SK-N-SH treated with all-trans-retinoic acid at 6 μM for 48 hours (cell line): ENCODE data around the gene POLR1E.
"Not testable (repeated sequence)": the region's sequence is repeated elsewhere in the genome, so short reads cannot be mapped to it uniquely, and the experiment has no call there.

Experiments
- ATAC-seq: fragments of 200-7000 bp; cut with Tn5 transposase; 3 replicates; pipeline ENCODE4 v1.9.1; 2020; ENCODE audit warnings: mild to moderate bottlenecking, moderate library complexity
- ARNTL ChIP-seq: fragments of 450-650 bp; formaldehyde crosslinking; IDR thresholded peaks from 2 replicates; pipeline ENCODE4 v1.5.0; 2020; ENCODE audit warnings: low read depth, mild to moderate bottlenecking, moderate library complexity, borderline replicate concordance
- BACH2 ChIP-seq: fragments of 250-450 bp; sonication (Bioruptor Pico); IDR thresholded peaks from 2 replicates; pipeline ENCODE4 v1.9.0; 2021; ENCODE audit warnings: mild to moderate bottlenecking, borderline replicate concordance
- CSDC2 ChIP-seq: fragments of 250-450 bp; sonication (Bioruptor Pico); IDR thresholded peaks from 2 replicates; pipeline ENCODE4 v1.5.0; 2020; ENCODE audit warnings: mild to moderate bottlenecking, moderate library complexity
- ESRRG ChIP-seq: fragments of 250-450 bp; sonication (Bioruptor Pico); IDR thresholded peaks from 2 replicates; pipeline ENCODE4 v1.6.1; 2021; ENCODE audit warnings: mild to moderate bottlenecking
- OSR1 ChIP-seq: fragments of 250-450 bp; sonication (Bioruptor Pico); IDR thresholded peaks from 2 replicates; pipeline ENCODE4 v1.8.0; 2022; ENCODE audit warnings: moderate library complexity, mild to moderate bottlenecking, inconsistent platforms
- TCF4 ChIP-seq: fragments of 250-450 bp; sonication (Bioruptor Pico); IDR thresholded peaks from 2 replicates; pipeline ENCODE4 v1.8.0; 2021; ENCODE audit warnings: mild to moderate bottlenecking, moderate library complexity, borderline replicate concordance
- TOX ChIP-seq: fragments of 250-450 bp; sonication (Bioruptor Pico); IDR thresholded peaks from 2 replicates; pipeline ENCODE4 v1.8.0; 2021; ENCODE audit warnings: mild to moderate bottlenecking, moderate library complexity, borderline replicate concordance
- ZC3H10 ChIP-seq: fragments of 250-450 bp; sonication (Bioruptor Pico); IDR thresholded peaks from 2 replicates; pipeline ENCODE4 v1.5.1; 2021; ENCODE audit warnings: mild to moderate bottlenecking, moderate library complexity
- ZFP3 ChIP-seq: fragments of 250-450 bp; sonication (Bioruptor Pico); IDR thresholded peaks from 2 replicates; pipeline ENCODE4 v1.5.0; 2020; ENCODE audit warnings: mild to moderate bottlenecking, moderate library complexity
- ZFP30 ChIP-seq: fragments of 450-650 bp; formaldehyde crosslinking; IDR thresholded peaks from 2 replicates; pipeline ENCODE4 v1.5.0; 2022; ENCODE audit warnings: mild to moderate bottlenecking, moderate library complexity
- ZNF565 ChIP-seq: fragments of 450-650 bp; formaldehyde crosslinking; conservative IDR thresholded peaks from 2 replicates; pipeline ENCODE4 v1.5.0; 2020; ENCODE audit warnings: low read depth, mild to moderate bottlenecking, moderate library complexity
- ZNF70 ChIP-seq: fragments of 450-650 bp; formaldehyde crosslinking; IDR thresholded peaks from 2 replicates; pipeline ENCODE4 v1.5.0; 2020; ENCODE audit warnings: mild to moderate bottlenecking, moderate library complexity
- ZNF8 ChIP-seq: fragments of 450-650 bp; formaldehyde crosslinking; IDR thresholded peaks from 2 replicates; pipeline ENCODE4 v1.5.0; 2020; ENCODE audit warnings: mild to moderate bottlenecking, moderate library complexity
- TF ChIP-seq, protein P1 (sequence below): fragments of 250-450 bp; sonication (Bioruptor Pico); IDR thresholded peaks from 2 replicates; pipeline ENCODE4 v1.5.1; 2020; ENCODE audit warnings: low read depth, mild to moderate bottlenecking, moderate library complexity
- TF ChIP-seq, protein P2 (sequence below): fragments of 250-450 bp; sonication (Bioruptor Pico); IDR thresholded peaks from 2 replicates; pipeline ENCODE4 v1.8.0; 2020; ENCODE audit warnings: mild to moderate bottlenecking, moderate library complexity, borderline replicate concordance
- TF ChIP-seq, protein P3 (sequence below): fragments of 250-450 bp; sonication (Bioruptor Pico); IDR thresholded peaks from 2 replicates; pipeline ENCODE4 v1.8.0; 2021; ENCODE audit warnings: low read depth, mild to moderate bottlenecking, moderate library complexity, borderline replicate concordance
- TF ChIP-seq, protein P4 (sequence below): fragments of 250-450 bp; sonication (Bioruptor Pico); IDR thresholded peaks from 2 replicates; pipeline ENCODE4 v1.5.1; 2021; ENCODE audit warnings: mild to moderate bottlenecking, moderate library complexity
- TF ChIP-seq, protein P5 (sequence below): fragments of 250-450 bp; sonication (Bioruptor Pico); IDR thresholded peaks from 2 replicates; pipeline ENCODE4 v1.5.0; 2020; ENCODE audit warnings: mild to moderate bottlenecking, moderate library complexity

The POLR1E gene

DNA sequence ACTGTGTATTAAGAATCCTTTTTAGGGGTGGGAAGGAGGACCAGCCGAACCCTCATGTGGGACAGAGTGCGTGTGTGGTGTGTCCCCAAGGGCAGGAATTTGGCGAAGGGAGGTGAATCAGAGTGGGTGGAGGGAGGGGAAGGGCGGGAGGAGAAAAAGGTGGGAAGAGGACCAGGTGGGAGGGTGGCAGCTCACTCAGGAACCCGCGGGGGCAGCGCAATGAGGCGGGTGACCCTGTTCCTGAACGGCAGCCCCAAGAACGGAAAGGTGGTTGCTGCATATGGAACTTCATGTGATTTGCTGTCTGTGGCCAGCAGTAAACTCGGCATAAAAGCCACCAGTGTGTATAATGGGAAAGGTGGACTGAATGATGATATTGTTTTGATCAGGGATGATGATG lies 8.8 kb upstream of the POLR1E start:
- ATAC-seq: no peak
- TF ChIP-seq, protein P1, sequence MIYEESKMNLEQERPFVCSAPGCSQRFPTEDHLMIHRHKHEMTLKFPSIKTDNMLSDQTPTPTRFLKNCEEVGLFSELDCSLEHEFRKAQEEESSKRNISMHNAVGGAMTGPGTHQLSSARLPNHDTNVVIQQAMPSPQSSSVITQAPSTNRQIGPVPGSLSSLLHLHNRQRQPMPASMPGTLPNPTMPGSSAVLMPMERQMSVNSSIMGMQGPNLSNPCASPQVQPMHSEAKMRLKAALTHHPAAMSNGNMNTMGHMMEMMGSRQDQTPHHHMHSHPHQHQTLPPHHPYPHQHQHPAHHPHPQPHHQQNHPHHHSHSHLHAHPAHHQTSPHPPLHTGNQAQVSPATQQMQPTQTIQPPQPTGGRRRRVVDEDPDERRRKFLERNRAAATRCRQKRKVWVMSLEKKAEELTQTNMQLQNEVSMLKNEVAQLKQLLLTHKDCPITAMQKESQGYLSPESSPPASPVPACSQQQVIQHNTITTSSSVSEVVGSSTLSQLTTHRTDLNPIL (CRISPR knock-in tag): no peak
- TF ChIP-seq TCF4 (CRISPR knock-in tag): no peak
- TF ChIP-seq, protein P2, sequence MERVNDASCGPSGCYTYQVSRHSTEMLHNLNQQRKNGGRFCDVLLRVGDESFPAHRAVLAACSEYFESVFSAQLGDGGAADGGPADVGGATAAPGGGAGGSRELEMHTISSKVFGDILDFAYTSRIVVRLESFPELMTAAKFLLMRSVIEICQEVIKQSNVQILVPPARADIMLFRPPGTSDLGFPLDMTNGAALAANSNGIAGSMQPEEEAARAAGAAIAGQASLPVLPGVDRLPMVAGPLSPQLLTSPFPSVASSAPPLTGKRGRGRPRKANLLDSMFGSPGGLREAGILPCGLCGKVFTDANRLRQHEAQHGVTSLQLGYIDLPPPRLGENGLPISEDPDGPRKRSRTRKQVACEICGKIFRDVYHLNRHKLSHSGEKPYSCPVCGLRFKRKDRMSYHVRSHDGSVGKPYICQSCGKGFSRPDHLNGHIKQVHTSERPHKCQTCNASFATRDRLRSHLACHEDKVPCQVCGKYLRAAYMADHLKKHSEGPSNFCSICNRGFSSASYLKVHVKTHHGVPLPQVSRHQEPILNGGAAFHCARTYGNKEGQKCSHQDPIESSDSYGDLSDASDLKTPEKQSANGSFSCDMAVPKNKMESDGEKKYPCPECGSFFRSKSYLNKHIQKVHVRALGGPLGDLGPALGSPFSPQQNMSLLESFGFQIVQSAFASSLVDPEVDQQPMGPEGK: no peak
- TF ChIP-seq, protein P3, sequence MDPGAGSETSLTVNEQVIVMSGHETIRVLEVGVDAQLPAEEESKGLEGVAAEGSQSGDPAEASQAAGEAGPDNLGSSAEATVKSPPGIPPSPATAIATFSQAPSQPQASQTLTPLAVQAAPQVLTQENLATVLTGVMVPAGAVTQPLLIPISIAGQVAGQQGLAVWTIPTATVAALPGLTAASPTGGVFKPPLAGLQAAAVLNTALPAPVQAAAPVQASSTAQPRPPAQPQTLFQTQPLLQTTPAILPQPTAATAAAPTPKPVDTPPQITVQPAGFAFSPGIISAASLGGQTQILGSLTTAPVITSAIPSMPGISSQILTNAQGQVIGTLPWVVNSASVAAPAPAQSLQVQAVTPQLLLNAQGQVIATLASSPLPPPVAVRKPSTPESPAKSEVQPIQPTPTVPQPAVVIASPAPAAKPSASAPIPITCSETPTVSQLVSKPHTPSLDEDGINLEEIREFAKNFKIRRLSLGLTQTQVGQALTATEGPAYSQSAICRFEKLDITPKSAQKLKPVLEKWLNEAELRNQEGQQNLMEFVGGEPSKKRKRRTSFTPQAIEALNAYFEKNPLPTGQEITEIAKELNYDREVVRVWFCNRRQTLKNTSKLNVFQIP (CRISPR knock-in tag): no peak
- no peak for TF ChIP-seq ZFP30 (CRISPR knock-in tag)
- TF ChIP-seq ZNF70: no peak

DNA sequence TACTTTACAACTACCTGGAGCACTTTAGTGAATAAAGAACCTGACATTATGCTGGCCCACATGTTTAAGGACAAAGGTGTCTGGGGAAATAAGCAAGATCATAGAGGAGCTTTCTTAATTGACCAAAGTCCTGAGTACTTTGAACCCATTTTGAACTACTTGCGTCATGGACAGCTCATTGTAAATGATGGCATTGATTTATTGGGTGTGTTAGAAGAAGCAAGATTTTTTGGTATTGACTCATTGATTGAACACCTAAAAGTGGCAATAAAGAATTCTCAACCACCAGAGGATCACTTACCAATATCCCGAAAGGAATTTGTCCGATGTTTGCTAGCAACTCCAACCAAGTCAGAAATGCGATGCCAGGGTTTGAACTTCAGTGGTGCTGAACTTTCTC lies 8.3 kb upstream of the POLR1E start:
- ATAC-seq: not testable (repeated sequence)

DNA sequence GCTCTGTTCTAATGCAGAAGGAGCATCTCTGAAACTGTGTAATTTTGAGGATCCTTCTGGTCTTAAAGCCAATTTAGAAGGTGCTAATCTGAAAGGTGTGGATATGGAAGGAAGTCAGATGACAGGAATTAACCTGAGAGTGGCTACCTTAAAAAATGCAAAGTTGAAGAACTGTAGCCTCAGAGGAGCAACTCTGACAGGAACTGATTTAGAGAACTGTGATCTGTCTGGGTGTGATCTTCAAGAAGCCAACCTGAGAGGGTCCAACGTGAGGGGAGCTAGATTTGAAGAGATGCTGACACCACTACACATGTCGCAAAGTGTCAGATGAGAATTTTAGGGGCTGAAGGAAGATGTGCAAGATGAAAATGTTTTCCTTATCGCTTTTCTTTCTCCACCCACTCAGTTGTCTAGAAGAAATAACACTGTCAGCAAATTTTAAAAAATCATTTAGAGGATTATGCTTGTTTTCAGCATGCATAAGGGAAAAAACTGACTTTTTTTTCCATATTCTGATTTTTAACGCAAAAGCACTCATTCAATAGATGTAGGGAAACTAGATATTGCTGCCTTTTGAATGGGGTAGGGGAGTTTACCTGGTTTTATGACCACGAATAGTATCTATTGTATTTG lies 7.6 kb upstream of the POLR1E start:
- not testable (repeated sequence) for ATAC-seq

DNA sequence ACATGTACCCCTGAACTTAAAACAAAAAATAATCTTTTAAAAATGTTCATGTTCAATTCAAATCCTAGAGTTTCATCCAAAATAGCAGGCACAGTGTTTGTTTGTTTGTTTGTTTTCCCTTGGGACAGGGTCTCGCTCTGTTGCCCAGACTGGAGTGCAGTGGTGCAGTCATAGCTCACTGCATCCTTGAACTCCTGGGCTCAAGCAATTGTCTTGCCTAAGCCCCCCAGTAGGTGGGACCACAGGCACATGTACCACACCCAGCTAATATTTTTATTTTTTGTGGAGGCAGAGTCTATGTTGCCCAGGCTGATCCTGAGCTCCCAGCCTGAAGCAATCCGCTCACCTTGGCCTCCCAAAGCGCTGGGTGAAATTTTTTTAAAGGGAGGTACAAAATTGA lies 5.0 kb upstream of the POLR1E start:
- TF ChIP-seq OSR1 (CRISPR knock-in tag) (no peak), ESRRG (CRISPR knock-in tag) (no peak), ZNF565 (CRISPR knock-in tag) (no peak)
- TF ChIP-seq, protein P2: no peak
- TF ChIP-seq, protein P1 (CRISPR knock-in tag): no peak
- TF ChIP-seq, protein P4, sequence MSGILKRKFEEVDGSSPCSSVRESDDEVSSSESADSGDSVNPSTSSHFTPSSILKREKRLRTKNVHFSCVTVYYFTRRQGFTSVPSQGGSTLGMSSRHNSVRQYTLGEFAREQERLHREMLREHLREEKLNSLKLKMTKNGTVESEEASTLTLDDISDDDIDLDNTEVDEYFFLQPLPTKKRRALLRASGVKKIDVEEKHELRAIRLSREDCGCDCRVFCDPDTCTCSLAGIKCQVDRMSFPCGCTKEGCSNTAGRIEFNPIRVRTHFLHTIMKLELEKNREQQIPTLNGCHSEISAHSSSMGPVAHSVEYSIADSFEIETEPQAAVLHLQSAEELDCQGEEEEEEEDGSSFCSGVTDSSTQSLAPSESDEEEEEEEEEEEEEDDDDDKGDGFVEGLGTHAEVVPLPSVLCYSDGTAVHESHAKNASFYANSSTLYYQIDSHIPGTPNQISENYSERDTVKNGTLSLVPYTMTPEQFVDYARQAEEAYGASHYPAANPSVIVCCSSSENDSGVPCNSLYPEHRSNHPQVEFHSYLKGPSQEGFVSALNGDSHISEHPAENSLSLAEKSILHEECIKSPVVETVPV: no peak
- ATAC-seq: no peak

DNA sequence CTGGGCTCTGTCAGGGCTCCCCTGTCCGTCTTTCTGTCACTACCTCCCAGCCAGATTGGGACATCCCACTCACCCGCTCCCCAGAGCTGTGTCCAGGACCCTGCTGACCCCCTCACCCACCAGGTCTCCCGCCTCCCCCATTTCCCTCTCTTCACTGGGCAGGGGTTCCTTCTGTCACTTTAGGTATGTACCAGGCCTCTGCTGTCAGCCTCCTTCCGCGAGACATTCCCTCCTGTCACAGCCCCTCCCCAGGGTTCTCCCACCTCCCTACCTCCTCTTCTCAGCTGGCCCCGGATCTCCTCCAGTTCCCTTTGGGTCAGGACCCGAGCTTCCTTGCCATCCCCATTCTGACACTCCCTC lies 488 bp downstream of the POLR1E start:
- TF ChIP-seq, protein P2: no peak
- TF ChIP-seq TOX (CRISPR knock-in tag) (no peak), ZNF70 (no peak), ZNF8 (CRISPR knock-in tag) (no peak), CSDC2 (CRISPR knock-in tag) (no peak), BACH2 (no peak), ZC3H10 (CRISPR knock-in tag) (no peak), TCF4 (CRISPR knock-in tag) (no peak), ZFP3 (CRISPR knock-in tag) (no peak), ARNTL (CRISPR knock-in tag) (no peak), ZNF565 (CRISPR knock-in tag) (no peak)
- TF ChIP-seq, protein P5, sequence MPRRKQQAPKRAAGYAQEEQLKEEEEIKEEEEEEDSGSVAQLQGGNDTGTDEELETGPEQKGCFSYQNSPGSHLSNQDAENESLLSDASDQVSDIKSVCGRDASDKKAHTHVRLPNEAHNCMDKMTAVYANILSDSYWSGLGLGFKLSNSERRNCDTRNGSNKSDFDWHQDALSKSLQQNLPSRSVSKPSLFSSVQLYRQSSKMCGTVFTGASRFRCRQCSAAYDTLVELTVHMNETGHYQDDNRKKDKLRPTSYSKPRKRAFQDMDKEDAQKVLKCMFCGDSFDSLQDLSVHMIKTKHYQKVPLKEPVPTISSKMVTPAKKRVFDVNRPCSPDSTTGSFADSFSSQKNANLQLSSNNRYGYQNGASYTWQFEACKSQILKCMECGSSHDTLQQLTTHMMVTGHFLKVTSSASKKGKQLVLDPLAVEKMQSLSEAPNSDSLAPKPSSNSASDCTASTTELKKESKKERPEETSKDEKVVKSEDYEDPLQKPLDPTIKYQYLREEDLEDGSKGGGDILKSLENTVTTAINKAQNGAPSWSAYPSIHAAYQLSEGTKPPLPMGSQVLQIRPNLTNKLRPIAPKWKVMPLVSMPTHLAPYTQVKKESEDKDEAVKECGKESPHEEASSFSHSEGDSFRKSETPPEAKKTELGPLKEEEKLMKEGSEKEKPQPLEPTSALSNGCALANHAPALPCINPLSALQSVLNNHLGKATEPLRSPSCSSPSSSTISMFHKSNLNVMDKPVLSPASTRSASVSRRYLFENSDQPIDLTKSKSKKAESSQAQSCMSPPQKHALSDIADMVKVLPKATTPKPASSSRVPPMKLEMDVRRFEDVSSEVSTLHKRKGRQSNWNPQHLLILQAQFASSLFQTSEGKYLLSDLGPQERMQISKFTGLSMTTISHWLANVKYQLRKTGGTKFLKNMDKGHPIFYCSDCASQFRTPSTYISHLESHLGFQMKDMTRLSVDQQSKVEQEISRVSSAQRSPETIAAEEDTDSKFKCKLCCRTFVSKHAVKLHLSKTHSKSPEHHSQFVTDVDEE: no peak
- ATAC-seq: no peak
